Mucosa of stomach (tissue), 1 donor: ENCODE data around the gene GCNT2.
"Not testable (repeated sequence)": the region's sequence is repeated elsewhere in the genome, so short reads cannot be mapped to it uniquely, and the experiment has no call there.

ENCODE experiments used
- H3K27me3 ChIP-seq: one replicate; pipeline ENCODE4 v1.7.0; 2013; ENCODE audit warnings: mild to moderate bottlenecking, low read length; ENCODE audit not compliant: control insufficient read depth, insufficient read depth
- H3K36me3 ChIP-seq: one replicate; pipeline ENCODE4 v1.7.0; 2013; ENCODE audit warnings: low read length; ENCODE audit not compliant: control insufficient read depth, insufficient read depth
- H3K4me1 ChIP-seq: one replicate; pipeline ENCODE4 v1.7.0; 2013; ENCODE audit warnings: mild to moderate bottlenecking, low read length; ENCODE audit not compliant: control insufficient read depth, insufficient read depth
- H3K4me3 ChIP-seq: one replicate; pipeline ENCODE4 v1.7.0; 2013; ENCODE audit warnings: low read length
- H3K9ac ChIP-seq: one replicate; pipeline ENCODE4 v1.7.0; 2013; ENCODE audit warnings: mild to moderate bottlenecking, low read length, moderate library complexity
- H3K9me3 ChIP-seq: one replicate; pipeline ENCODE4 v1.7.0; 2013; ENCODE audit warnings: mild to moderate bottlenecking, low read length, moderate library complexity; ENCODE audit not compliant: control insufficient read depth
- donor health status: Pancreatic carcinoma.

The GCNT2 gene

GRCh38 chr6:10521104-10521808, at the start of gene GCNT2:
Gene GCNT2 (plus strand): TSS chr6:10521351. CDS start chr6:10528912, 7,561 bp downstream.
- no peak within 1 kb of the TSS for H3K4me3 ChIP-seq
- H3K27me3 ChIP-seq: no peaks in the 10 kb centered on the region
- H3K9me3 ChIP-seq: no peaks in the 10 kb centered on the region
- H3K9ac ChIP-seq: peak within 1 kb of the TSS; percentile 58
- H3K36me3 ChIP-seq: no peaks in the 10 kb centered on the region
- peaks cover 41% of the 10 kb centered on the region for H3K4me1 ChIP-seq

- H3K4me3 ChIP-seq: no peak overlapping the region
- no peaks in the 10 kb centered on the region for H3K36me3 ChIP-seq
- H3K9me3 ChIP-seq: no peaks in the 10 kb centered on the region
- no peaks in the 10 kb centered on the region for H3K4me1 ChIP-seq
- no peaks in the 10 kb centered on the region for H3K27me3 ChIP-seq
- H3K9ac ChIP-seq: no peak overlapping the region
Measured at GRCh38 chr6:10472634-10473033, 48.5 kb upstream of the GCNT2 start.

- Histone ChIP-seq H3K36me3 (no peaks in the 10 kb centered on the region), H3K27me3 (peaks cover 5% of the 10 kb centered on the region), H3K9me3 (no peaks in the 10 kb centered on the region), H3K4me1 (no peaks in the 10 kb centered on the region), H3K4me3 (no peak overlapping the region), H3K9ac (no peak overlapping the region)
Measured at GRCh38 chr6:10478187-10479040, 42.7 kb upstream of the GCNT2 start.

- H3K9ac ChIP-seq: no peak overlapping the region
- peaks cover 5% of the 10 kb centered on the region for H3K27me3 ChIP-seq
- no peaks in the 10 kb centered on the region for H3K9me3 ChIP-seq
- no peaks in the 10 kb centered on the region for H3K36me3 ChIP-seq
- no peaks in the 10 kb centered on the region for H3K4me1 ChIP-seq
- H3K4me3 ChIP-seq: no peak overlapping the region
Measured at GRCh38 chr6:10479939-10480700, 41.0 kb upstream of the GCNT2 start.

- Histone ChIP-seq H3K36me3 (no peaks in the 10 kb centered on the region), H3K4me1 (no peaks in the 10 kb centered on the region), H3K4me3 (no peak overlapping the region), H3K27me3 (peaks cover 5% of the 10 kb centered on the region), H3K9me3 (no peaks in the 10 kb centered on the region), H3K9ac (no peak overlapping the region)
Measured at GRCh38 chr6:10481101-10481500, 40.0 kb upstream of the GCNT2 start.

- no peak overlapping the region for H3K4me3 ChIP-seq
- H3K36me3 ChIP-seq: no peaks in the 10 kb centered on the region
- no peaks in the 10 kb centered on the region for H3K4me1 ChIP-seq
- no peaks in the 10 kb centered on the region for H3K9me3 ChIP-seq
- H3K27me3 ChIP-seq: peaks cover 5% of the 10 kb centered on the region
- H3K9ac ChIP-seq: no peak overlapping the region
Measured at GRCh38 chr6:10482636-10483257, 38.4 kb upstream of the GCNT2 start.

- Histone ChIP-seq H3K27me3 (peaks cover 6% of the 10 kb centered on the region), H3K9me3 (no peaks in the 10 kb centered on the region), H3K9ac (no peak overlapping the region), H3K4me3 (no peak overlapping the region), H3K4me1 (no peaks in the 10 kb centered on the region), H3K36me3 (no peaks in the 10 kb centered on the region)
Measured at GRCh38 chr6:10484912-10485311, 36.2 kb upstream of the GCNT2 start.

GRCh38 chr6:10485406-10485805, 35.7 kb upstream of the GCNT2 start:
- Histone ChIP-seq H3K9ac (no peak overlapping the region), H3K9me3 (no peaks in the 10 kb centered on the region), H3K4me3 (no peak overlapping the region), H3K27me3 (peaks cover 10% of the 10 kb centered on the region), H3K4me1 (no peaks in the 10 kb centered on the region), H3K36me3 (no peaks in the 10 kb centered on the region)

GRCh38 chr6:10486215-10486614, 34.9 kb upstream of the GCNT2 start:
- Histone ChIP-seq H3K27me3 (peaks cover 10% of the 10 kb centered on the region), H3K4me1 (no peaks in the 10 kb centered on the region), H3K9ac (no peak overlapping the region), H3K9me3 (no peaks in the 10 kb centered on the region), H3K36me3 (no peaks in the 10 kb centered on the region), H3K4me3 (no peak overlapping the region)

- H3K9ac ChIP-seq, H3K4me1 ChIP-seq, H3K36me3 ChIP-seq, H3K27me3 ChIP-seq, H3K4me3 ChIP-seq, H3K9me3 ChIP-seq: not testable (repeated sequence)
Measured at GRCh38 chr6:10486944-10487588, 34.1 kb upstream of the GCNT2 start.

GRCh38 chr6:10487668-10488327, 33.4 kb upstream of the GCNT2 start:
- no peak overlapping the region for H3K9ac ChIP-seq
- H3K36me3 ChIP-seq: no peaks in the 10 kb centered on the region
- H3K27me3 ChIP-seq: peaks cover 10% of the 10 kb centered on the region
- H3K4me3 ChIP-seq: no peak overlapping the region
- no peaks in the 10 kb centered on the region for H3K9me3 ChIP-seq
- H3K4me1 ChIP-seq: no peaks in the 10 kb centered on the region
